ENCODE results near the gene CENPX. TPM values are rescaled to one million over a fixed set of nuclear protein-coding genes. Genes with fewer than 3 reads are reported as not detected.

The CENPX gene
- total and polyA plus RNA-seq, 2 of the 13 experiments (the other 11 are each of a cell fraction or from before 2014, with no cell fraction given) = 92.7 to 170 TPM

DNA sequence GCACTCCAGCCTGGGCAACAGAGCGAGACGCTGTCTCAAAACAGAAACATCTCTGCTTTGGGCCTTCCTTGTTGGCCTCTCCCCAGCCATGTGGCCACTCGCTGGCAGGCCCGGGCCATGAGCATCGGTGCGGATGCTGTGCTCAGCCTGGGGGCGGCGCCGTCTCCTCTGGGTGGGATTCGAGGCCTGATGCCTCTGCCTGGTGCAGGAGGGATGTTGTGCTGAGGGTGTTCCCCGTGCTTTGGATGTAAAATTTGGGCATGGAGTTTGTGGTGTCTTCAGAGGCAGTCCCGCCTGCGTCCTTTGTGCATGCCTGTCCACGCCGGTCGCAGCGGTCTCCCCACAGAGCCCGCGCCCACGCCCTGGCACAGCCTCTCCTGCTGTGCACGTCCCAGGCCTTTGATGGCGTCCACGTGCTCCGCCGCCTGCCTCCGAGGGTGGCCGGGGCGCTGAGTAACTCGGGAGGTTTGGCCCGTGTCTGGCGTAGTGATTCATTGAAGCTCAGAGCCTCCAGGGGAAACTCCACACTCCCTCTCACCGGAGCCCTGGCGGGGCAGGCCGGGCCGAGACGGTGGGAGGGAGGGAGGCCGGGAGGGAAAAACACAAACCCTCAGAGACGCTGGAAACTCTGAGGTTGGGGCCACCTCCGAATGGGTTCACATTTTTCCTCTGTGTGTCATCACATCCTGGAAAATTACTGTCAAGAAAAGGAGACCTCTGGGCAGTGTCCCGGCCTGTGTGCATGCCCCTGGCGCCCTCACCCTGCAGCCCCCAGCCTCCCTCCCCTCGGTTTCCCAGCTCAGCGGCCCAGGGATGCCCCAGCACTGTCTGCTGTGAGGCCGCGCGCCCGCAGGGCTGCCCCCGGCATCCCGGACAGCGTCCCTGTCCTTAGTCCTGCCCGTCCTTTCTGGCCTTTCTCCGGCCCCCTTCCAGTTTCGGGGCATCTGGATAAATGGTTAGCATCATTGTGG is 19.0 kb downstream of the CENPX start (continued):
- TF ChIP-seq SMAD1 (CRISPR knock-in tag; IDR thresholded peaks at IDR 0.05; ENCODE audit: borderline replicate concordance, low read depth) (peak; percentile 54; the same call in 1 of the 2 replicates), ZBTB8A (CRISPR knock-in tag; IDR thresholded peaks at IDR 0.05; ENCODE audit: borderline replicate concordance, low read depth) (no peak; the same call in 1 of the 2 replicates), MAZ (IDR thresholded peaks at IDR 0.05; ENCODE audit: borderline replicate concordance, low read depth, low read length) (peak; percentile 85), MAZ (CRISPR knock-in tag; IDR thresholded peaks at IDR 0.05; ENCODE audit: low read depth) (peak; percentile 88), U2AF2 (IDR thresholded peaks at IDR 0.05; ENCODE audit: low read depth, low read length) (no peak), ZNF432 (CRISPR knock-in tag; IDR thresholded peaks at IDR 0.05; ENCODE audit: borderline replicate concordance) (no peak), REL (CRISPR knock-in tag; conservative IDR thresholded peaks at IDR 0.05) (no peak), ZNF777 (CRISPR knock-in tag; IDR thresholded peaks at IDR 0.05) (peak; percentile 24; the same call in 1 of the 2 replicates), KMT2B (CRISPR knock-in tag; IDR thresholded peaks at IDR 0.05) (peak; percentile 51; the same call in 1 of the 2 replicates), ATRX (CRISPR knock-in tag; IDR thresholded peaks at IDR 0.05; ENCODE audit: borderline replicate concordance) (no peak), RFX5 (IDR thresholded peaks at IDR 0.05; ENCODE audit: low read depth, low read length) (no peak), NFE2L1 (CRISPR knock-in tag; IDR thresholded peaks at IDR 0.05; ENCODE audit: borderline replicate concordance) (peak; percentile 67; the same call in 1 of the 2 replicates), CBX5 (CRISPR knock-in tag; IDR thresholded peaks at IDR 0.05; ENCODE audit: borderline replicate concordance) (peak; percentile 87; the same call in 1 of the 2 replicates), ZSCAN20 (CRISPR knock-in tag; IDR thresholded peaks at IDR 0.05; ENCODE audit: borderline replicate concordance) (peak; percentile 80; the same call in 1 of the 2 replicates), MED13 (CRISPR knock-in tag; IDR thresholded peaks at IDR 0.05) (peak; percentile 79), PLRG1 (conservative IDR thresholded peaks at IDR 0.05) (no peak)
- TF ChIP-seq, protein P1, sequence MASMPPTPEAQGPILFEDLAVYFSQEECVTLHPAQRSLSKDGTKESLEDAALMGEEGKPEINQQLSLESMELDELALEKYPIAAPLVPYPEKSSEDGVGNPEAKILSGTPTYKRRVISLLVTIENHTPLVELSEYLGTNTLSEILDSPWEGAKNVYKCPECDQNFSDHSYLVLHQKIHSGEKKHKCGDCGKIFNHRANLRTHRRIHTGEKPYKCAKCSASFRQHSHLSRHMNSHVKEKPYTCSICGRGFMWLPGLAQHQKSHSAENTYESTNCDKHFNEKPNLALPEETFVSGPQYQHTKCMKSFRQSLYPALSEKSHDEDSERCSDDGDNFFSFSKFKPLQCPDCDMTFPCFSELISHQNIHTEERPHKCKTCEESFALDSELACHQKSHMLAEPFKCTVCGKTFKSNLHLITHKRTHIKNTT (CRISPR knock-in tag; IDR thresholded peaks at IDR 0.05) = no peak; the same call in 1 of the 2 replicates
- TF ChIP-seq, protein P2, sequence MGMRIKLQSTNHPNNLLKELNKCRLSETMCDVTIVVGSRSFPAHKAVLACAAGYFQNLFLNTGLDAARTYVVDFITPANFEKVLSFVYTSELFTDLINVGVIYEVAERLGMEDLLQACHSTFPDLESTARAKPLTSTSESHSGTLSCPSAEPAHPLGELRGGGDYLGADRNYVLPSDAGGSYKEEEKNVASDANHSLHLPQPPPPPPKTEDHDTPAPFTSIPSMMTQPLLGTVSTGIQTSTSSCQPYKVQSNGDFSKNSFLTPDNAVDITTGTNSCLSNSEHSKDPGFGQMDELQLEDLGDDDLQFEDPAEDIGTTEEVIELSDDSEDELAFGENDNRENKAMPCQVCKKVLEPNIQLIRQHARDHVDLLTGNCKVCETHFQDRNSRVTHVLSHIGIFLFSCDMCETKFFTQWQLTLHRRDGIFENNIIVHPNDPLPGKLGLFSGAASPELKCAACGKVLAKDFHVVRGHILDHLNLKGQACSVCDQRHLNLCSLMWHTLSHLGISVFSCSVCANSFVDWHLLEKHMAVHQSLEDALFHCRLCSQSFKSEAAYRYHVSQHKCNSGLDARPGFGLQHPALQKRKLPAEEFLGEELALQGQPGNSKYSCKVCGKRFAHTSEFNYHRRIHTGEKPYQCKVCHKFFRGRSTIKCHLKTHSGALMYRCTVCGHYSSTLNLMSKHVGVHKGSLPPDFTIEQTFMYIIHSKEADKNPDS (CRISPR knock-in tag; IDR thresholded peaks at IDR 0.05) = no peak
- TF ChIP-seq, protein P3, sequence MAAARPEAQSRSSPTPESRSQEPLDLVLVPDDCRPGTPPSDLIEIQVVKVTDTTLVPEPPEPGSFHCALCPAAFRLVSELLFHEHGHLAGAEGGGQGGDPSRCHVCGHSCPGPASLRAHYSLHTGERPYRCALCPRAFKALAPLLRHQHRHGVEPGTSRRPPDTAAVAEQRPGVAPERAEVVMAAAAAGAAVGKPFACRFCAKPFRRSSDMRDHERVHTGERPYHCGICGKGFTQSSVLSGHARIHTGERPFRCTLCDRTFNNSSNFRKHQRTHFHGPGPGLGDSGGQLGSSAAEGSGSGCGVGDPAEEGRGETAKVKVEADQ (CRISPR knock-in tag; IDR thresholded peaks at IDR 0.05; ENCODE audit: borderline replicate concordance) = peak; percentile 71
- TF ChIP-seq, protein P4, sequence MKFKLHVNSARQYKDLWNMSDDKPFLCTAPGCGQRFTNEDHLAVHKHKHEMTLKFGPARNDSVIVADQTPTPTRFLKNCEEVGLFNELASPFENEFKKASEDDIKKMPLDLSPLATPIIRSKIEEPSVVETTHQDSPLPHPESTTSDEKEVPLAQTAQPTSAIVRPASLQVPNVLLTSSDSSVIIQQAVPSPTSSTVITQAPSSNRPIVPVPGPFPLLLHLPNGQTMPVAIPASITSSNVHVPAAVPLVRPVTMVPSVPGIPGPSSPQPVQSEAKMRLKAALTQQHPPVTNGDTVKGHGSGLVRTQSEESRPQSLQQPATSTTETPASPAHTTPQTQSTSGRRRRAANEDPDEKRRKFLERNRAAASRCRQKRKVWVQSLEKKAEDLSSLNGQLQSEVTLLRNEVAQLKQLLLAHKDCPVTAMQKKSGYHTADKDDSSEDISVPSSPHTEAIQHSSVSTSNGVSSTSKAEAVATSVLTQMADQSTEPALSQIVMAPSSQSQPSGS (CRISPR knock-in tag; IDR thresholded peaks at IDR 0.05) = no peak
- TF ChIP-seq, protein P5, sequence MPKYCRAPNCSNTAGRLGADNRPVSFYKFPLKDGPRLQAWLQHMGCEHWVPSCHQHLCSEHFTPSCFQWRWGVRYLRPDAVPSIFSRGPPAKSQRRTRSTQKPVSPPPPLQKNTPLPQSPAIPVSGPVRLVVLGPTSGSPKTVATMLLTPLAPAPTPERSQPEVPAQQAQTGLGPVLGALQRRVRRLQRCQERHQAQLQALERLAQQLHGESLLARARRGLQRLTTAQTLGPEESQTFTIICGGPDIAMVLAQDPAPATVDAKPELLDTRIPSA (CRISPR knock-in tag; IDR thresholded peaks at IDR 0.05; ENCODE audit: borderline replicate concordance) = no peak
- TF ChIP-seq, protein P6, sequence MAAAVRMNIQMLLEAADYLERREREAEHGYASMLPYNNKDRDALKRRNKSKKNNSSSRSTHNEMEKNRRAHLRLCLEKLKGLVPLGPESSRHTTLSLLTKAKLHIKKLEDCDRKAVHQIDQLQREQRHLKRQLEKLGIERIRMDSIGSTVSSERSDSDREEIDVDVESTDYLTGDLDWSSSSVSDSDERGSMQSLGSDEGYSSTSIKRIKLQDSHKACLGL (CRISPR knock-in tag; IDR thresholded peaks at IDR 0.05) = peak; percentile 81; the same call in 1 of the 2 replicates

Measured in HepG2 (cell line).